GM18505 (cell line): ENCODE data around the gene GOLGA6L10.

Experiments
- ATAC-seq: cut with Tn5 transposase; IDR thresholded peaks from one replicate; pipeline ENCODE4 v1.9.1; 2021; ENCODE audit not compliant: unreplicated experiment
- POLR2A ChIP-seq: IDR thresholded peaks from 4 replicates; pipeline ENCODE4 v1.6.1; 2011; ENCODE audit warnings: borderline replicate concordance; ENCODE audit not compliant: insufficient read depth, insufficient read length; ENCODE audit errors: extremely low read depth

The GOLGA6L10 gene

GRCh38 chr15:82294061-82294690 lies 55.1 kb downstream of the GOLGA6L10 start:
- ATAC-seq = no peak
- no peak for TF ChIP-seq POLR2A

GRCh38 chr15:82292271-82292670 lies 57.0 kb downstream of the GOLGA6L10 start:
- ATAC-seq = no peak
- no peak for TF ChIP-seq POLR2A
